Measurements from ENCODE around the gene TTC7B.

DNA sequence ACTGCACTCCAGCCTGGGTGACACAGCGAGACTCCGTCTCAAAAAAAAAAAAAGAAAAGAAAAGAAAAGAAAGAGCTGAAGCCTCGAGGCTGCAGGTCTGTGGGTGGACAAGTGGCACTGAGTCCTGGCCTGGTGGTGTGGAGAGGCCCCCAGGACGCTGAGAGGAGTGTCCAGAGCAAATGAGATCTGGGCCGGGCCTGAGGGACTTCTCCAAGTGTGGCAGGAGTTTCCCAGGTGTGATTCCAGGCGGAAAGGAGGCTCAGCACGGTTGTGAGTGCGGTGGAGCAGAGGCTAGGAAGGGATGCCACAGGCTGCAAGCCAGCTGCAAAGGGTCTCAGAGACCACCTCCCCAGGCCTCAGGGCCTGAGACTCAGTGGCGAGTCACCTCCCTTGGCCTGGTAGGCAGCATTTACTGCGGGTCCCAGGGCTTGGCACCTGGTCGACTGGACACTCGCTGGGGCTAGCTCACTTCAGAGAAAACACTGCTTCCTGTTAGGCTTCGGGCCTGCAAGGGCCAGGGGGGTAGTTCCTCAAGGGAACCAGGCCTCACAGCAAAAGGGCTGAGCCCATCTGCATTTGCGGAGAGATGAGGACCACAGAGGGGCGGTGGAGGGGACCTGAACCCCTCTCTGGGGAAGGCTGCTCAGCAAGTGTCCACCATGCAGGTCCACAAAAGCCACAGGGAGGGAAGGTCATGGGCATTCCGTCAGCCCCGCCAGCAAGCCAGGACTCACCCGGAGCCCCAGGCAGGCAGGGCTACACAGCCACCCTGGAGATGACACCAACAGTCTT, 11.7 kb downstream of the TTC7B start:
- no peak for TF ChIP-seq RFX5 (IDR thresholded peaks at IDR 0.05; ENCODE audit: borderline replicate concordance, low read depth, low read length)
- no peak for TF ChIP-seq TAF7 (optimal IDR thresholded peaks at IDR 0.05; ENCODE audit: borderline replicate concordance, low read depth, low read length)
- TF ChIP-seq TBP (IDR thresholded peaks at IDR 0.05; ENCODE audit: low read depth, low read length) = no peak
- TF ChIP-seq POLR2AphosphoS5 (IDR thresholded peaks at IDR 0.05; ENCODE audit: low read depth, low read length) = no peak
